VCaP (cell line): Measurements from ENCODE around the gene BPIFB2.

Experiments used
- H3K27ac ChIP-seq: fragments of 450-650 bp; 2 replicates; pipeline ENCODE4 v1.5.1; 2017
- CTCF ChIP-seq: fragments of 450-650 bp; conservative IDR thresholded peaks from 2 replicates; pipeline ENCODE4 v1.5.1; 2017; ENCODE audit warnings: mild to moderate bottlenecking, moderate library complexity

Gene BPIFB2

GRCh38 chr20:33000802-33001466, 6.6 kb upstream of the BPIFB2 start:
- no peak for TF ChIP-seq CTCF
- no peak overlapping the region for H3K27ac ChIP-seq

DNA sequence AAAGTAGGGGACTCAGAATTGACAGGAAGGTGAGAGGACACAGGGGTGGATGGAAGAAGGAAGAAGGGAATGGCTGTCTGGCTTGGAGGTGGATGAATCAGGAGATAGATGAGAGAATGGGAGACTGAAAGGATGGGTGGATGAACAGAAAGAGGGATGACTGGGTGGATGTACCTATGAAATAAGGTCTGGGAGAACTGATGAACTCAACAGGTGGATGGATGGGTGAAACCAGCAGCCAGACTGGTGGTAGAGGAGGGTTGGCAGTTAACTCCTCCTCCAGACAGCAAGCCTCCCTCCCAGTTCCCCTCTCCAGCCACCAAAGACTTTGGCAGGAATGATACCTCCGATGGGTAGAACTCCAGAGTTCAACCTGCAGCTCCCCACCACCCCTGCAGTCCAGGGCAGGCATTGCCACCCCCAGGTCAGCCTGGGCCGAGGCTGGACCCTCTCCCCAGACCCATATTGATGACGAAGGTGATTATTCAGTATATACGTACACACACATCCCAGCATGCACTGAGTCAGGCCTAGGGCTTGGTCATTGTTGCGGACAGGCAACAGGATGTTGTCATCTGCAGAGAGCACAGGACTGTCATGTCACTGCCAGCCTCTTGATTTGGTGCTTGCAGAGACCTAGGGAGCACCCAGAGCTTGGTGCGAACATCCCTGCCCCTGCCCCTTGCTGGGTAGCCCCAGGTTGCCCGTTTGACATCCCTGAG, 5.3 kb upstream of the BPIFB2 start:
- TF ChIP-seq CTCF, result no peak
- H3K27ac ChIP-seq, result no peak overlapping the region

DNA sequence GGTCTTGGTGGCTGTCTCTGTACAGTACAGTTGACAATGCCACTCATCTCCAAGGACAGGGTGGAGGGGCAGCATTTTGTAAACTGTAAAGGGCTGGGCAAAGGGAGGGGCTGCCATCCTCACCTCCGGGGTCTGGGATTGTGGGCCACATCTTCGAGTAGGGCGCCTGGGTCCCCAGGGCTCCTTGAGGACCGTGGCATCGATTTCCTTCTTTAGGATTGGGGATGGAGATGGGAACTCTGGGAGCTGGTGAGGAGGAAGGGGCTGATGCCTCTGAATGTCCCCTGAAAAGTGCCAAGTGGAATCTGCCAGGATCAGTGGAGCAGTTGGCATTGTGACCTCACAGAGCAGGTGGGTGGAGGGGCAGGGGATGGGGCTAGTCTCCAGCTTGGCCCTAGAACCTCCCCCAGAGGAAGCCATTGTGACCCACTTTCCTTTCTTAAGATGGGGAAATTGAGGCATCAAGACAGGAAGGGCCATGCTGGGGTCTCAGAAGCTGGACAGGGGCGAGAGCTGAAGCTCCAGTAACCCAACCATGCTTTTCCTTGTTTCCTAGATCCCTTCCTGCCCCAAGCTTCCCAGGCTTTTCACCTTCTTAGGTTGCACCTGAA, 3.3 kb upstream of the BPIFB2 start, which contains the start of gene SUN5:
Gene SUN5, minus strand, starts transcription at position 293 of the 611 bp plus-strand sequence. Its CDS starts 93 bp downstream, at position 200.
- TF ChIP-seq CTCF, result no peak
- no peak within 1 kb of the TSS for H3K27ac ChIP-seq

DNA sequence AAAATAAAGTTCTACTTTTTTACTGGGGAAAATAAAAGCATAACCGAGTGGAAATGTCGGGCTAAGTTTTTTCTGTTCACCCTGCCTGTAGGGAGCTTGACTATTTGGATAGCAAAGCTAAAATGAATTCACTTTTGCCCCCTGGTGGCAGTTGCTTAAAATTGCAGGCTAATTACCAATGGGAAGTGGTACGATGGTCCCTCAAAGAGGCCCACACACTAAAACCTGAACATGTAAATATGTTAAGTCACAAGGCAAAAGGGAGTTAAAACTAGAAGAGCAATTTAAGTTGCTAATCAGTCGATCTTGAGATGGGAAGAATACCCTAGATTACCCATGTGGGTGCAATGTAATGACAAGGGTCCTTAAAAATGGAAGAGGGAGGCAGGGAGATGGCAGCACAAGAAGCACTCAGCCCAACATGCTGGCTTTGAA, 2.4 kb upstream of the BPIFB2 start:
- no peak overlapping the region for H3K27ac ChIP-seq
- peak; percentile 59 for TF ChIP-seq CTCF

- H3K27ac ChIP-seq, result peak overlapping the region; percentile 54
- no peak for TF ChIP-seq CTCF
Measured at GRCh38 chr20:33005908-33006775, 1.4 kb upstream of the BPIFB2 start.

DNA sequence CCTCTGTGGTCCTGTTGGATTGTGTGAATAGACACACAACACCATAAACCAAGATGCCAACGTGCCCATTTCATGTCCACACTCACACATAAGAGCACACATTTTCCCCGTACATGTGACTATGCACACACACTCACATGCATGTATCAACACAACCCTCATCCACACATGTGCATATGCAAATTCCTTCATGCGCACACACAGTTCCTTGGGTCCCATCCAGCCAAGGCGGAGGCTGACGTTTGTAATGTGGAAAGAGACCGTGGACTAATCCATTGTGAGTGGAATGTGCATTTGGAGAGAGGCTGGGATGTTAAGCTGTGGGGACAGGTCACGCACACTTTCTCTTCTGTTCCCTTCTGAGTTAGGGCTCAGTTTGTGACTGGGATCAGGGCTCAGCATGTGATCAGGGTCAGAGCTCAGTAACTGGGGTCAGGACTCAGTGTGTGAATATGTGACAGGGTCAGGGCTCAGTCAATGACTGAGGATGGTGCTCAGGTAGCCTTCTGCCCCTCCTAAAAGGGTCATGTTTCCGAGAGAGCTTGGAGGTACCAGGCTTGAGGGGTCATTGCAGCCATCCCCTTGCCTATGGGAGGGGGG, 628 bp upstream of the BPIFB2 start:
- H3K27ac ChIP-seq, result peak overlapping the region; percentile 54
- TF ChIP-seq CTCF, result no peak
